ENCODE data around the gene RANBP10.
A peak's percentile ranks its signal among the peaks of the same experiment; 100 is the strongest.

The RANBP10 gene

GRCh38 chr16:67703626-67704025 lies 102.7 kb downstream of the RANBP10 start:
- ATAC-seq (ENCODE audit: insufficient read depth, low read depth) (peak; percentile 86), DNase-seq (peak; percentile 14)
- no peaks in the 10 kb centered on the region for H3K9me3 ChIP-seq (ENCODE audit: insufficient read depth, low read length, severe bottlenecking)
- H3K27ac ChIP-seq (ENCODE audit: low read length), result peak overlapping the region; percentile 20
- peaks cover 11% of the 10 kb centered on the region for H3K4me1 ChIP-seq (ENCODE audit: insufficient read depth, low read length)
- H4K20me1 ChIP-seq (ENCODE audit: insufficient read depth, low read length), result peaks cover 4% of the 10 kb centered on the region; the same call in 1 of the 2 replicates
- H3K9ac ChIP-seq (ENCODE audit: low read depth, low read length), result no peak overlapping the region
- no peak overlapping the region for H2AFZ ChIP-seq (ENCODE audit: low read depth, low read length)
- TF ChIP-seq EZH2 (IDR thresholded peaks at IDR 0.05; ENCODE audit: borderline replicate concordance, low read depth, low read length, severe bottlenecking), result no peak
- TF ChIP-seq CTCF (IDR thresholded peaks at IDR 0.05; ENCODE audit: borderline replicate concordance, extremely low read depth, low read length, poor library complexity, severe bottlenecking), result no peak
- H3K27me3 ChIP-seq (ENCODE audit: insufficient read depth, low read length, poor library complexity), result no peaks in the 10 kb centered on the region
- peaks cover 53% of the 10 kb centered on the region for H3K79me2 ChIP-seq (ENCODE audit: insufficient read depth, low read length)
- H3K4me2 ChIP-seq (ENCODE audit: insufficient read depth, low read length), result no peak overlapping the region
- no peaks in the 10 kb centered on the region; the same call in 1 of the 2 replicates for H3K36me3 ChIP-seq (ENCODE audit: insufficient read depth, low read length)
- H3K4me3 ChIP-seq (ENCODE audit: low read depth in 1 of 2, low read length in 2 of 2), result no peak overlapping the region

GRCh38 chr16:67702130-67702529 lies 104.2 kb downstream of the RANBP10 start:
- Histone ChIP-seq H3K27me3 (ENCODE audit: insufficient read depth, low read length, poor library complexity) (no peaks in the 10 kb centered on the region), H3K9me3 (ENCODE audit: insufficient read depth, low read length, severe bottlenecking) (no peaks in the 10 kb centered on the region), H4K20me1 (ENCODE audit: insufficient read depth, low read length) (peaks cover 5% of the 10 kb centered on the region), H3K9ac (ENCODE audit: low read depth, low read length) (no peak overlapping the region), H3K4me1 (ENCODE audit: insufficient read depth, low read length) (peaks cover 11% of the 10 kb centered on the region), H3K79me2 (ENCODE audit: insufficient read depth, low read length) (peaks cover 46% of the 10 kb centered on the region), H3K27ac (ENCODE audit: low read length) (no peak overlapping the region), H3K4me2 (ENCODE audit: insufficient read depth, low read length) (no peak overlapping the region), H2AFZ (ENCODE audit: low read depth, low read length) (no peak overlapping the region), H3K36me3 (ENCODE audit: insufficient read depth, low read length) (peaks cover 3% of the 10 kb centered on the region), H3K4me3 (ENCODE audit: low read depth in 1 of 2, low read length in 2 of 2) (no peak overlapping the region)
- ATAC-seq (ENCODE audit: insufficient read depth, low read depth) (no peak), DNase-seq (no peak)
- TF ChIP-seq EZH2 (IDR thresholded peaks at IDR 0.05; ENCODE audit: borderline replicate concordance, low read depth, low read length, severe bottlenecking) (no peak), CTCF (IDR thresholded peaks at IDR 0.05; ENCODE audit: borderline replicate concordance, extremely low read depth, low read length, poor library complexity, severe bottlenecking) (no peak)

GRCh38 chr16:67701420-67701819 lies 104.9 kb downstream of the RANBP10 start:
- no peak overlapping the region for H3K4me2 ChIP-seq (ENCODE audit: insufficient read depth, low read length)
- H3K4me3 ChIP-seq (ENCODE audit: low read depth in 1 of 2, low read length in 2 of 2), result no peak overlapping the region
- H3K9me3 ChIP-seq (ENCODE audit: insufficient read depth, low read length, severe bottlenecking), result no peaks in the 10 kb centered on the region
- no peak overlapping the region for H2AFZ ChIP-seq (ENCODE audit: low read depth, low read length)
- peaks cover 48% of the 10 kb centered on the region for H3K79me2 ChIP-seq (ENCODE audit: insufficient read depth, low read length)
- peaks cover 3% of the 10 kb centered on the region for H3K36me3 ChIP-seq (ENCODE audit: insufficient read depth, low read length)
- no peaks in the 10 kb centered on the region for H3K27me3 ChIP-seq (ENCODE audit: insufficient read depth, low read length, poor library complexity)
- ATAC-seq (ENCODE audit: insufficient read depth, low read depth) (no peak), DNase-seq (no peak)
- peaks cover 5% of the 10 kb centered on the region for H4K20me1 ChIP-seq (ENCODE audit: insufficient read depth, low read length)
- TF ChIP-seq EZH2 (IDR thresholded peaks at IDR 0.05; ENCODE audit: borderline replicate concordance, low read depth, low read length, severe bottlenecking) (no peak), CTCF (IDR thresholded peaks at IDR 0.05; ENCODE audit: borderline replicate concordance, extremely low read depth, low read length, poor library complexity, severe bottlenecking) (no peak)
- no peak overlapping the region for H3K9ac ChIP-seq (ENCODE audit: low read depth, low read length)
- peaks cover 11% of the 10 kb centered on the region for H3K4me1 ChIP-seq (ENCODE audit: insufficient read depth, low read length)
- H3K27ac ChIP-seq (ENCODE audit: low read length), result no peak overlapping the region

GRCh38 chr16:67699265-67699664 lies 107.1 kb downstream of the RANBP10 start:
- peaks cover 11% of the 10 kb centered on the region for H3K4me1 ChIP-seq (ENCODE audit: insufficient read depth, low read length)
- no peaks in the 10 kb centered on the region for H3K27me3 ChIP-seq (ENCODE audit: insufficient read depth, low read length, poor library complexity)
- H3K4me2 ChIP-seq (ENCODE audit: insufficient read depth, low read length), result no peak overlapping the region
- no peaks in the 10 kb centered on the region for H3K9me3 ChIP-seq (ENCODE audit: insufficient read depth, low read length, severe bottlenecking)
- H3K36me3 ChIP-seq (ENCODE audit: insufficient read depth, low read length), result peaks cover 3% of the 10 kb centered on the region
- H3K27ac ChIP-seq (ENCODE audit: low read length), result no peak overlapping the region
- ATAC-seq (ENCODE audit: insufficient read depth, low read depth), result no peak
- peaks cover 39% of the 10 kb centered on the region; the same call in 1 of the 2 replicates for H3K79me2 ChIP-seq (ENCODE audit: insufficient read depth, low read length)
- no peak overlapping the region for H2AFZ ChIP-seq (ENCODE audit: low read depth, low read length)
- DNase-seq, result no peak
- H4K20me1 ChIP-seq (ENCODE audit: insufficient read depth, low read length), result peaks cover 5% of the 10 kb centered on the region
- no peak overlapping the region for H3K4me3 ChIP-seq (ENCODE audit: low read depth in 1 of 2, low read length in 2 of 2)
- no peak overlapping the region for H3K9ac ChIP-seq (ENCODE audit: low read depth, low read length)
- TF ChIP-seq CTCF (IDR thresholded peaks at IDR 0.05; ENCODE audit: borderline replicate concordance, extremely low read depth, low read length, poor library complexity, severe bottlenecking) (no peak), EZH2 (IDR thresholded peaks at IDR 0.05; ENCODE audit: borderline replicate concordance, low read depth, low read length, severe bottlenecking) (no peak)
